KBM-7 (cell line): ENCODE measurements around the gene RINT1.

Source experiments
- DNase-seq: peaks from one replicate; pipeline ENCODE4 v3.0.0-alpha.2; 2015
- in situ Hi-C: fragments of 300-500 bp; cut with MboI; formaldehyde crosslinking; loops from 2 replicates; pipeline ENCODE4 v1.14.3; 2020; ENCODE audit warnings: low sequenced_read_pairs, low pct_unique_long_range_greater_than_20kb, mixed read lengths

RINT1 gene

DNA sequence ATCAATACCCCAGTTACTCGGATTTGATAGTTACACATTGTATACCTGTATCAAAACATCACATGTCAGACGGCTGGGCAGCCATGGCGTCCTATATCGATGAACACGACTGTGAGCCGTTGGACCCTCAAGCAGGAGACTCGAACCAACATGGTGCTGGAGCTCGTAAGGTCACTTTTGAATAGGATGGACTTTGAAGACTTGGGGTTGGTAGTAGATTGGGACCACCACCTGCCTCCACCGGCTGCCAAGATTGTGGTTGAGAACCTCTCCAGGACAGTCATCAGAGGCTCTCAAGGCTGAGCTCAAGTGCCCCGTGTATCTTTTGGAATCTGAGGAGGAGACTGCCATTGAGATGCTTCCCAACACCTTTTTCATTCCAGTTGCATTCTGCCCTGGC lies 1.9 kb upstream of the RINT1 start:
- DNase-seq = no peak
- in situ Hi-C loops = no loop called here

DNA sequence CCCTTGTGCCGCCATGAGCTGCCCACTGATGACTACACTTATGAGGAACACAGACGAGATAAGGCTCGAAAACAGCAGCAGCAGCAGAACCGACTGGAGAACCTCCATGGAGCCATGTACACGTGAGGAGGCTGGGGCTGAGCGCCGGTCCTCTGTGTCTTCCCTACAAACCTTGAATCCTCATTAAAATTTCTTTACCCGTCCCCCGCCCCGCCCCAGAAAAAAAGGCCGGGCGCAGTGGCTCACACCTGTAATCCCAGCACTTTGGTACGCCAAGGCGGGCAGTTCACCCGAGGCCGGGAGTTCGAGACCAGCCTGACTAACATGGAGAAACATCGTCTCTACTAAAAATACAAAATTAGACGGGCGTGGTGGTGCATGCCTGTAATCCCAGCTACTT lies 1.5 kb upstream of the RINT1 start:
- in situ Hi-C loops = no loop called here
- DNase-seq = no peak

DNA sequence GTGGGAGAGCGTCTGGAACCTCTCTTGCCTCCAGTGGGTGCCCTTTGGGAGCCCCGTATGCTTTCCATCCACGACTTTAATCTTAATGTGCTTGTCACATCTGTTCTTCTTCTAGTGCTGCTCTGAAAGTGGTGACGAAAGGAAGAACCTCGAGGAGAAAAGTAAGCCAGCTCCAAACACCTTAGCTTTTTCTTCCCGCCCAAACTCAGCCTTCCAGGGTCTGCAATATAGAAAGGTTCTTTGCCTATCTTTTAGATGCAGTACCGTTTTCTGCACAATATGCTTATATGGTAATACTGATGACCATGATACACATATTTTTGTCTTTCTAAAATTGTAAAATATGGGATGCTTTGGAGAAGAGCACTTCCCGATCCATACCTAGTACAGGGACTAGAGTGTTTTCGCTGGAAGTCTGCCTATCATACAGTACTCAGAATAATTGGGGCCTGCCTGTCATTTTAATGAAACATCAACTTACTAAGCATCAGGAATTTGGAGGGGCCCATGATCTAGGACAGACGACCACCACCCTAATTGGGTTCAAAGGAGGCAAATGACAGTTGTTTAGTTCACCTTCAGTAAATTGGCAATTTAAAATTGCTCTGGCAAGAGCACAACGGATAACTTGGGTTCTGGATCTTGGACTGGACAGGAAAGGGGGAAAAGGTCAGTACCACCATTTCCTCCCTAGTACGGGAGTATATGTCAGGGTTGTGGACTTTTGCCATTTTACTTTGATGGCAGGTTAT lies 884 bp downstream of the RINT1 start:
- in situ Hi-C loops = no loop called here
- no peak for DNase-seq

DNA sequence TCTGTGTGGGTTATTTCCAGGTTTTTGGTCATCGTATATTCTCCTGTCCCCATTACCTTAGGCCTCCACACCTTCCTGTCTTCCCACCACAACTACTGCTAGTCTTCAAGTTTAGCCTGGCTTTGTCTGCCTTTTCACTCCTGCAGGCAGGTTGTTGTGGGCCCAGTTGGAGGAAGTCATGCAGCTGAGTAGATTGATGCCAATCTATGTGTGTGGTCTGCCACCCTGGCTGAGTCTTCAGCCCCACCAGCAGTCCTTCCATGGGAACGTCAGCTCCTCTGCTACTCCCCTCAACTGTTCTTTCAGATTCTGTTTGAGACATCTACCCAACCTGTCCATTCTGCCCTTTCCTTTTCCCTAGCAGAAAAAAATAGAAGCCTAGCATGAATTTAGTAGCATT lies 6.3 kb downstream of the RINT1 start:
- in situ Hi-C loops = no loop called here
- no peak for DNase-seq

DNA sequence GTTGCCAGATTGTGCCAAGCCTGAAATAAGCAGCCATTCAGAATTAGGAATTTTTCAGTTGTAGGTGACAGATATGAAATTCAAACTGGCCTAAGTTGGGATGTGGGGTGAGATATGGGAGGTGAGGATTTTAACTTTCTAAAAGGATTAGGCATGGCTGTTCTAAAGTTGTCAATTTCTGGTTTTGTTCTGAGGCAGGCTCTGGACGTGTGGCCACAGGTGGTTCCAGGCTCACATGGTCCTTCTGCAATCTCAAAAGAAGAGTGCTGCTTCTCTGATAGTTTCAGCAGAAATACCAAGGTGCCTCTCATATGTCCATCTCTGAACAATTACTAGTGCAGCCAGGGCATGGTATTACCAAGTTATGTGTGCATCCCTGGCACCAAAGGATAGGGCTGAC lies 27.9 kb downstream of the RINT1 start:
- DNase-seq = no peak
- in situ Hi-C loops = no loop called here

DNA sequence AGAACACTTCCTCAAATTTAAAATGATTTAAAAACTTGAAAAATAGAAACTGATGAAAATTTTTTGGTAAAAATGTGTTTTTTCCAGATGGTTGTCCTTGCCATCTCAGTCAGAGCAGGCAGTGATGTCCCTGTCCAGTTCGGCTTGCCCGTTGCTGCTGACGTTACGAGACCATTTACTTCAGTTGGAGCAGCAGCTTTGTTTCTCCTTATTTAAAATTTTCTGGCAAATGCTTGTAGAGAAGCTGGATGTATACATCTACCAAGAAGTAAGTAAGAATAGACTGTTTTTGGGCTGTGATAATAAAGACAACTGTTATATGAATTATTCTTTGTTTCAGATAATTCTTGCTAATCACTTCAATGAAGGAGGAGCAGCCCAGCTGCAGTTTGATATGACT lies 33.2 kb downstream of the RINT1 start:
- DNase-seq = no peak
- in situ Hi-C loops = no loop called here

DNA sequence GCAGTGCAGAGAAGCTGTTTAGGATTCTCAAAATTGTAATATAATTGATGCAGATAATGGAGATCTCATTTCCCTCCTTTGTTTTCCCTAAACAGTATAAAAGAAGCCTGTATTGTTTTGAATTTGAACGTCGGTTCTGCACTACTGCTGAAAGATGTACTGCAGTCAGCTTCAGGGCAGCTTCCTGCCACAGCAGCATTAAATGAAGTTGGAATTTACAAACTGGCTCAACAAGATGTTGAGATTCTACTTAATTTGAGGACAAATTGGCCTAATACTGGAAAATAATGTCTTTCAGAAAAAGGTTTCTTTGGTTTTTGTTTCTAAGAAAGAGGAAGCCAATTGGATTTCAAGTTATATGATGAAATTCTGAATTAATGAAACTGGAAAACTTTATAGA lies 35.0 kb downstream of the RINT1 start:
- in situ Hi-C loops = no loop called here
- no peak for DNase-seq

DNA sequence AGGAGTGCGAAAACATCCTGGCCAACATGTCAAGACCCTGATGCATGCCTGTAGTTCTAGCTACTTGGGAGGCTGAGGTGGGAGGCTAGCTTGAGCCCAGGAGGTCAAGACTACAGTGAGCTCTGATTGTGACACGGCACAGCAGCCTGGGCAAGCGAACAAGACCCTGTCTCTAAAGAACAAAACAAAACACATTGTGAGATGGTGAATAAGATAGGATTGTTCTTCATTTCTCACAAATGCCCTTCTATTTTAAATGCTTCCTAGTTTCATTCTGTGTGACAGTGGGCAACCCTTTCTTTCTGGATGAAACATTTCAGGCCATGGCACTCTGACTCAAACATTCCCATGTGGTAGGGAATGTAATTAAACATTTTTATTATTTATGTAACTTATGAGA lies 35.8 kb downstream of the RINT1 start:
- no peak for DNase-seq
- in situ Hi-C loops = no loop called here

DNA sequence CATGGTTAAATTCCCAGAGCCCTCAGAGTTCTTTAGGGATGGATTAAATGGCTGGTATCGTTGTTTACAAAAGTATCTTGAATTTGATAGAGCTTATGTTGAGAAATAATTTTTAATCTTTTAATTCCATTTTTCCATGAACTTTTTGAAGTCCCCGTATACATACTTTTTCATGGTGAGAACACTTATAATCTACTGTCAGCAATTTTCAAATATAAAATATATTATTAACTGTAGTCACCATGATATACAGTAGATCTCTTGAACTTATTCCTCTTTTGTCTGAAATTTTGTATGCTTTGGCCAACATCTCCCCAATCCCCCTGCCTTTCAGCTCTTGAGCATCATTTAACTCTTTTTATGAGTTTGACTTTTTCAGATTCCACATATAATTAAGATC lies 39.9 kb downstream of the RINT1 start:
- in situ Hi-C loops = no loop called here

DNA sequence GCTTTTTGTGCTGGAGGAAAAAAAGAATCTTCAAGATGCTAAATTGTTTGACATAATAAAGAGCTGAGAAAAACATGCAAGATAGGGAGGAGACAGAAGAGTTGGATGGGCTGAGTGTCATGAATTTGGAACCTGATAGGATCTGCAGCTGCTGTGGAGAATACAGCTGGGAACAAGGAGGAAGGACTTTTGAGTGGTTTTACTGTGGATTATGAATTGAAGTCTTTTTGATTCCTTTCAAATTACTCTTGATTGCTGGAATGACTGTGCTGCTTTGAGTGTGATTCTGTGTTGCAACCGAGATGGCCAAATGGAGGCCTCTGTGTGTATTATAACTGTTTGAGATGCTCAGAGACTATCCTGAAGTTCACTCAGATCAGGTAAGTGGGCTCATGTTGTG lies 45.2 kb downstream of the RINT1 start:
- in situ Hi-C loops = no loop called here

More for the DNA sequence above, 39.9 kb downstream of the RINT1 start:
- no peak for DNase-seq

DNA sequence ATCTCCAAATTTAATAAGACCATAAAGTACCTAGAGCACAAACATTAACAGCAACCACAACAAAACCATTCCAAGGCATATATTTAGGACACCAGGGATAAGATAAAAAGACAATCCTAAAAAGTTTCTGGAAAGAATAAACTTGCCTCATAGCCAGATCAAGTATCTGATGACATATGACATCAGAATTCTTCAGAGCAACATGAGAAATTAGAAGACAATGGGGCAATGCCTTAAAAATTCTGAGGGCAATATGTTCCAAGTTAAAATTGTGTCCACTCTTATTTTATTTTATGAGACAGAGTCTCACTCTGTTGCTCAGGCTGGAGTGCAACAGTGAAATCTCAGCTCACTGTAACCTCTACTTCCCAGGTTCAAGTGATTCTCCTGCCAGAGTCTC lies 46.5 kb downstream of the RINT1 start:
- in situ Hi-C loops = no loop called here

More for the DNA sequence above, 45.2 kb downstream of the RINT1 start:
- DNase-seq = no peak

DNA sequence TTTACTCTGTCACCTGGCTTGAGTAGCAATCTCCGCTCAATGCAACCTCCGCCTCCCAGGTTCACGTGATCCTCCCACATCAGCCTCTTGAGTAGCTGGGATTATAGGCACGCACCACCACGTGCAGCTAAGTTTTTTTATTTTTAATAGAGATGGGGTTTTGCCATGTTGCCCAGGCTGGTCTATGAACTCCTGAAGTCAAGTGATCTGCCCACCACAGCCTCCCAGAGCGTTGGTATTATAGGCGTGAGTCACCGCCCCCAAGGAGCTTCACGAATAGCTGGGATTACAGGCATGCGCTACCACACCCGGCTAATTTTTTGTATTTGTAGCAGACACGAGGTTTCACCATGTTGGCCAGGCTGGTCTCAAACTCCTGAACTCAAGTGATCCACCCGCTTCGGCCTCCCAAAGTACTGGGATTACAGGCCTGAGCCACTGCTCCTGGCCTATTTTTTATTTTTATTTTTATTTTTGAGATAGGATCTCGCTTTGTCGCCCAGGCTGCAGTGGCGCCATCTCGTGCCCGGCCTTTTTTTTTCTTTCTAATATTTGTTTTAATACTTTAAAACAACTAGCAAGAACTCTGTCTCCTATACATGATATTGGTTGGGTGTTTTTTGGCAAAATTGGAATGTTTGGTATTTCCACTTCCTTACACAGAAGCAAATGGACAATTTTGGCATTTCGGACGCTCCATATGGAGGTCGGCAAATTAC lies 48.2 kb downstream of the RINT1 start:
- DNase-seq = no peak
- in situ Hi-C loops = no loop called here

More for the DNA sequence above, 46.5 kb downstream of the RINT1 start:
- no peak for DNase-seq

DNA sequence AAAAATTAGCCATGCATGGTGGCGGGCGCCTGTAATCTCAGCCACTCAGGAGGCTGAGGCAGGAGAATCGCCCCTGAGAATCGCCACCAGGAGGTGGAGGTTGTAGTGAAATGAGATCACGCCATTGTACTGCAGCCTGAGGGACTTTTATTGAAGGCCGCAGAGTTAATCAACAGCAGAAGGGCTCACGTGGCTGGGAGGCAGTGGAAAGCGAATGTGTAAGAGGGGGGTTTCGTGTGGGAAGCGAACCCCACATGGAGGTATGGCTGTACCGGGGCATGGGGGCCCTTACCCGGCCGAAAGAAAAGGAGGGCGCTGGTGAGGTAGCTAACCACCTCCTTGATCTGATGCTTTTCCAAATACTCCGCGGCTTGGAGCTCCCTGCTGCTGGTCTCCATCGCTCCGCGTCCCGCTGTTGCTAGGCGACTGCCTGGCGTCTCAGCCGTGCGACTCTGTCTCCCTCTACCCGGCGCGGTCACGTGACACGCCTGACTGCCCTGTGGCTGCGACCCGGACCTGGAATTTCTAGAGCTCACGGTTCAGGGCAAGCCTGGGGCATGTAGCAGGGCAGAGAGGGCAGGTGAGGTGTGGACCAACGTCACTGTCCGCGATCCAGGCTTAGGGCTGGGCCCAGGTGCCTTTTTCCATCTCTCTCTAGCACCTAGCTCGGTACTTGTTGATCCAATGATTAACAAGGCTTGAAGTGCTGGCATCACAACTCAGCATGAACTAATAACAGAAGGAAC lies 49.2 kb downstream of the RINT1 start, which contains the start of gene EFCAB10:
EFCAB10 (minus strand) TSS at position 428 of the 746 bp plus-strand sequence; CDS start at position 398, 30 bp downstream.
- in situ Hi-C loops = no loop called here
- DNase-seq = no peak

DNA sequence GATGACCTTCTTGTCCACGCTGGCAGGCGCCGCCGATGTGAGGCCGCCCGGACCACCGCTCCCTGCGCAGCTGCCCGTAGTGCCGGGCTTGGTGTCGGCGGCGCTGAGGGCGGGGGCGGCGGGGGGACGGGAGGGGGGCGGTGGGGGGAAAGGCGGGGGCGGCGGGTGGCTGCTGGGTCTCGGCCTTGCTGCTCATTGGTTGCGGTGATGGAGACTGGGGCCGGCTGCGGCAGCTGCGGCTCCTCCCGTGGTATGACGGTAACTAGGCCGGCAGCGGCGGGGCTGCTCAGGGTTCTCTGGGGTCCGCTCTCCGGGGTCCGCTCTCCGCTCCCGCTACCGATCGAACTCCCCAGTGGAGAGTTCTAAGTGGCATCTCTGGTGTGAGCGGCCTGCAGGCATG lies 51.1 kb downstream of the RINT1 start:
- in situ Hi-C loops = no loop called here

DNA sequence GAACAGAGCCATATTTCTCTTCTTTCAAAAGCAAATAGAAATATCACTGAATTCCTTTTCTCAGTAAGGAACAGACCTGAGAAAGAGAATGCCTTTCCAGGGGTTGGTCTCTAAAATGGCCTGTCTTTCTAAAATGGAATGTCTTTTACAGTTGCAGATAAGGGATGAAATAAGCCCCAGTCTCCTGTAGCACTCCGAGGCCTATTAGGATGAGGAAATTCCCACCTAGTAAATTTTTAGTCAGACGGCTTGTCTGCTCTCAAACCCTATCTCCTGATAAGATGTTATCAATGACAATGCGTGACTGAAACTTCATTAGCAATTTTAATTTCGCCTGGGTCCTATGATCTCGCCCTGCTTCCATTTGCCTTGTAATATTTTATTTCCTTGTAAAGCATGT lies 52.2 kb downstream of the RINT1 start:
- DNase-seq = no peak
- in situ Hi-C loops = no loop called here

More for the DNA sequence above, 51.1 kb downstream of the RINT1 start:
- DNase-seq = no peak

DNA sequence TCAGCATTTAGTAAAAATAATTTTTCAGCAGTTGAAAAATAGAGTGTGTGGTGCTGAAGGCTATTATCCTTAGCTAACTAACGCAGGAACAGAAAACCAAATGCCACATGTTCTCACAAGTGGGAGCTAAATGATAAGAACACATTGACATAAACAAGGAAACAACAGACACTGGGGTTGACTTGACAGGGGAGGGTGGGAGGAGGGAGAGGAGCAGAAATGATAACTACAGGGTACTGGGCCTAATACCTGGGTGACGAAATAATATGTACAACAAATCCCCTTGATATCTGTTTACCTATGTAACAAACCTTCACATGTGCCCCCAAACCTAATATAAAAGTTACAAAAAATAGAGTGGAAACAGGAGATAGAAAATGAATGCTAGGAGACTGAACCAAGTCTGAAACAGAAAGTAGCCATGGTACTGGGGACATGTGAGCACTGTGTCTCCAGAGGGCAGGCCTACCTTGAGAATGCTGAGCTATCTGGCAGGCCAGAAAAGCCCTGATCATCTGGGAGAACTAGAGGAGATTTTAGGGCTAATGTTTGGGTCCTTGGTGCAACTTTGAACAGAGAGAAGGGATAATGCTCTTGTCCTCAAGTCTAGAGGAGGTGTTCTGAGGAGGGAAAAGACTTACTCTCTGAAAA lies 54.0 kb downstream of the RINT1 start:
- in situ Hi-C loops = no loop called here
- DNase-seq = no peak

DNA sequence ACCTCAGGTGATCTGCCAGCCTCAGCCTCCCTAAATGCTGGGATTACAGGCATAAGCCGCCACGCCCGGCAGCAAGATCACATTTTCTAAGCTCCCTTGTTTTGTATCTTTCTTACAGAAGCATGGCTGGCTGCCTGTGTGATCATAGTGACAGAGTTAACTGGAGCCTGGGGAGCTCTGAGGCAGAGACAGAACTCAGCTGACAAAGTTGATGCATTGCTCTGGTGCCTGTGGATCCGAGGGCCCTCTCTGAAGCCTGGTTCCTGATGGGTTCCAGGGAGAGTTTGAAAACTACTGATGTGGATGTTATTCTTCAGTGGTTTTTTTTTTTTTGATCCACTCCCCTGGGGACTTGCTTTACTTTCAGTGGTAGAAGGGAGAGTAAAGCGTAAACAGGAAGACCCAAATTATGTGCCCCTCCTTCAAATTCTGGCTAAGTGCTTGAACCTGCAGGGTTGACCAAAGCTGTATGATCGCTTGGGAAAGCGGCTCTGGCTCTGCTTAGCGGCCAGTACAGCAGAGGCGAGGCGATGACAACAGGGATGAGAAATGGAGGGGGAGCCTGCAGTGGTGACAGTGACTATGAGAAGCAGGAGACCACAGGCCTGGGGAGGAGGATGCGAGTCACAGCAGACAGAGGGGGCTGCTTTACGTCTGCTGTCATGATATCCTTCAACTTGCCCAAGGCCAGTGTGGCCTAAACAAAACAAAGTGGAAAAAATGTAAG lies 56.1 kb downstream of the RINT1 start:
- in situ Hi-C loops = no loop called here
- DNase-seq = peak; percentile 8

DNA sequence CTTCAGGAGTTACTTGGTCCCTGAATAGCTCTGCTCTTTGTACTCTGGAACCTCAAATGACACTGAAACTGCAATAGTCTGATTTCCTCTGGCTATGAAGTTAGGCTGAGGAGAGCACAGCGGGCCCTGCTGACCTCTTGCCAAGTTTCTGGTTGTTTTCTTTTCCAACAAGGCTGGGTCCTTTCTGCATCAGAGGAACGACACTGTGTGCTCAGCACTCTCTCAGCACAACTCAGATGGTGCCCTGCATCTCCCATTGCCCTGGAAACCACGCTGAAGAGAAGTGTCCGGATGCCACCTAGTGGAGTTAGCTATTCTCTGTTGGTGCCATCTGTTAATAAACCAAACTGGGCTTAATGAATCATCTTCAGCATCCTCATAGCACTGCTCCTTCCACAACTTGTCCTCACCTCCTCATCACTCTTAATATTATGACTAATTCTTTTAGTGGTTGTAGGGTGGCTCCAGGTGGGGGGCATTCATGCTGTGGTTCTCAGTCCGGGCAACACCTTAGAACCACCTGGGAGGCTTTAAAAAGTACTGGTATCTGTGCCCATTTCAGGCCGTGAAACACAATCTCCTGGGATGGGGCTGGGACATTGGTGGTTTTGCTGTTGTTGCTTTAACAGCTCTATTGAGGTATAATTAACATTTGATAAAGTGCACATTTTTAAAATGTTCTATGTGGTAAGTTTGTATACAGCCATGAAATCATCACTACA lies 57.5 kb downstream of the RINT1 start:
- in situ Hi-C loops = no loop called here
- DNase-seq = peak; percentile 75
